ENCODE data around the gene STPG2. TPM values are rescaled to one million over a fixed set of nuclear protein-coding genes. Genes with fewer than 3 reads are reported as not detected.

STPG2 gene
- total RNA-seq, 1 experiment from 2014 or later = not detected

- Histone ChIP-seq H3K4me1 (ENCODE audit: control insufficient read depth, insufficient read depth, low read length) (no peaks in the 10 kb centered on the region), H3K36me3 (ENCODE audit: control insufficient read depth, insufficient read depth, low read length) (no peaks in the 10 kb centered on the region), H3K9me3 (ENCODE audit: control insufficient read depth, insufficient read depth, low read depth, low read length) (no peaks in the 10 kb centered on the region), H3K27ac (ENCODE audit: low read length) (no peak overlapping the region), H3K4me3 (ENCODE audit: low read depth in 2 of 2, low read length in 2 of 2) (no peak overlapping the region), H3K27me3 (ENCODE audit: control insufficient read depth, insufficient read depth, low read length) (no peaks in the 10 kb centered on the region)
- ChIA-PET POLR2A (no interaction called here), CTCF (no interaction called here)
- ATAC-seq = no peak
- no peak for TF ChIP-seq REST (IDR thresholded peaks at IDR 0.05; ENCODE audit: insufficient read depth in 1 of 2, low read depth in 2 of 2, low read length in 1 of 2)
- TF ChIP-seq CTCF (IDR thresholded peaks at IDR 0.05) = no peak
- no peak for TF ChIP-seq POLR2AphosphoS5 (IDR thresholded peaks at IDR 0.05; ENCODE audit: low read depth, low read length)
- no peak for TF ChIP-seq TCF7L2 (IDR thresholded peaks at IDR 0.05; ENCODE audit: low read depth, low read length)
- no peak for TF ChIP-seq SIN3A (IDR thresholded peaks at IDR 0.05; ENCODE audit: borderline replicate concordance, insufficient read depth, low read depth, low read length)
- no TSS peak for BruUV-seq (replicated peaks)
- intact Hi-C loops (cut with micrococcal nuclease; ENCODE audit: unreplicated experiment) (no loop called here), in situ Hi-C loops (cut with HindIII; ENCODE audit: low pct_unique_long_range_greater_than_20kb, low sequenced_read_pairs) (no loop called here)
- no peak for DNase-seq (ENCODE audit: low read depth, low spot score)
Observed at GRCh38 chr4:98181809-98182208, 38.5 kb upstream of the STPG2 start.

GRCh38 chr4:98179951-98180350 lies 36.7 kb upstream of the STPG2 start:
- no peaks in the 10 kb centered on the region for H3K27me3 ChIP-seq (ENCODE audit: control insufficient read depth, insufficient read depth, low read length)
- DNase-seq (ENCODE audit: low read depth, low spot score) (no peak), ATAC-seq (no peak)
- in situ Hi-C loops (cut with HindIII; ENCODE audit: low pct_unique_long_range_greater_than_20kb, low sequenced_read_pairs) = no loop called here
- no peak overlapping the region for H3K4me3 ChIP-seq (ENCODE audit: low read depth in 2 of 2, low read length in 2 of 2)
- ChIA-PET POLR2A (no interaction called here), CTCF (no interaction called here)
- intact Hi-C loops (cut with micrococcal nuclease; ENCODE audit: unreplicated experiment) = no loop called here
- TF ChIP-seq REST (IDR thresholded peaks at IDR 0.05; ENCODE audit: insufficient read depth in 1 of 2, low read depth in 2 of 2, low read length in 1 of 2) = no peak
- TF ChIP-seq CTCF (IDR thresholded peaks at IDR 0.05) = no peak
- no peak for TF ChIP-seq SIN3A (IDR thresholded peaks at IDR 0.05; ENCODE audit: borderline replicate concordance, insufficient read depth, low read depth, low read length)
- no peak for TF ChIP-seq POLR2AphosphoS5 (IDR thresholded peaks at IDR 0.05; ENCODE audit: low read depth, low read length)
- TF ChIP-seq TCF7L2 (IDR thresholded peaks at IDR 0.05; ENCODE audit: low read depth, low read length) = no peak
- no peaks in the 10 kb centered on the region for H3K4me1 ChIP-seq (ENCODE audit: control insufficient read depth, insufficient read depth, low read length)
- no TSS peak for BruUV-seq (replicated peaks)
- no peaks in the 10 kb centered on the region for H3K9me3 ChIP-seq (ENCODE audit: control insufficient read depth, insufficient read depth, low read depth, low read length)
- H3K27ac ChIP-seq (ENCODE audit: low read length) = no peak overlapping the region
- no peaks in the 10 kb centered on the region for H3K36me3 ChIP-seq (ENCODE audit: control insufficient read depth, insufficient read depth, low read length)

Measured in Panc1 (cell line).